ENCODE results near the gene NEK1.

NEK1 gene

GRCh38 chr4:169619518-169619957 lies 7.2 kb upstream of the NEK1 start:
- Histone ChIP-seq H4K20me1 (peaks cover 32% of the 10 kb centered on the region), H3K4me1 (peaks cover 28% of the 10 kb centered on the region), H3K9ac (peak overlapping the region; percentile 94), H3K4me2 (peak overlapping the region; percentile 97), H3K36me3 (peaks cover 5% of the 10 kb centered on the region; the same call in 1 of the 2 replicates), H3K9me3 (no peaks in the 10 kb centered on the region), H3K4me3 (peak overlapping the region; percentile 89), H3K27me3 (no peaks in the 10 kb centered on the region), H3K27ac (peak overlapping the region; percentile 88)
- TF ChIP-seq Cebpa-rat (IDR thresholded peaks at IDR 0.05) = no peak

GRCh38 chr4:169618986-169619385 lies 6.6 kb upstream of the NEK1 start:
- Histone ChIP-seq H3K9ac (no peak overlapping the region), H3K36me3 (peaks cover under 1% of the 10 kb centered on the region; the same call in 1 of the 2 replicates), H3K27me3 (no peaks in the 10 kb centered on the region), H3K4me1 (peaks cover 28% of the 10 kb centered on the region), H3K27ac (no peak overlapping the region), H4K20me1 (peaks cover 27% of the 10 kb centered on the region), H3K4me3 (peak overlapping the region; percentile 89), H3K9me3 (no peaks in the 10 kb centered on the region), H3K4me2 (peak overlapping the region; percentile 97)
- no peak for TF ChIP-seq Cebpa-rat (IDR thresholded peaks at IDR 0.05)

- H3K4me3 ChIP-seq = no peak overlapping the region
- no peaks in the 10 kb centered on the region for H3K27me3 ChIP-seq
- TF ChIP-seq Cebpa-rat (IDR thresholded peaks at IDR 0.05) = no peak
- H3K36me3 ChIP-seq = no peaks in the 10 kb centered on the region
- no peak overlapping the region for H3K27ac ChIP-seq
- H3K4me1 ChIP-seq = peaks cover 33% of the 10 kb centered on the region
- H3K4me2 ChIP-seq = peak overlapping the region; percentile 10; the same call in 1 of the 2 replicates
- peaks cover 20% of the 10 kb centered on the region for H4K20me1 ChIP-seq
- H3K9ac ChIP-seq = no peak overlapping the region
- no peaks in the 10 kb centered on the region for H3K9me3 ChIP-seq
Observed at GRCh38 chr4:169618286-169618685, 5.9 kb upstream of the NEK1 start.

GRCh38 chr4:169617306-169617705 lies 4.9 kb upstream of the NEK1 start:
- Histone ChIP-seq H3K27ac (no peak overlapping the region), H3K9me3 (no peaks in the 10 kb centered on the region), H3K4me2 (no peak overlapping the region), H3K4me3 (no peak overlapping the region), H3K36me3 (no peaks in the 10 kb centered on the region), H4K20me1 (peaks cover 10% of the 10 kb centered on the region), H3K9ac (no peak overlapping the region), H3K27me3 (no peaks in the 10 kb centered on the region), H3K4me1 (peaks cover 30% of the 10 kb centered on the region)
- TF ChIP-seq Cebpa-rat (IDR thresholded peaks at IDR 0.05) = no peak

- H3K4me2 ChIP-seq = no peak overlapping the region
- no peaks in the 10 kb centered on the region for H3K27me3 ChIP-seq
- H3K4me3 ChIP-seq = no peak overlapping the region
- no peak for TF ChIP-seq Cebpa-rat (IDR thresholded peaks at IDR 0.05)
- no peak overlapping the region for H3K27ac ChIP-seq
- no peak overlapping the region for H3K9ac ChIP-seq
- H4K20me1 ChIP-seq = peaks cover 5% of the 10 kb centered on the region
- peaks cover 26% of the 10 kb centered on the region for H3K4me1 ChIP-seq
- H3K9me3 ChIP-seq = no peaks in the 10 kb centered on the region
- H3K36me3 ChIP-seq = no peaks in the 10 kb centered on the region
Observed at GRCh38 chr4:169616846-169617245, 4.5 kb upstream of the NEK1 start.

- Histone ChIP-seq H3K9me3 (no peaks in the 10 kb centered on the region), H3K4me2 (no peak overlapping the region)
Observed at GRCh38 chr4:169615467-169616106, 3.2 kb upstream of the NEK1 start.

GRCh38 chr4:169612871-169613859 lies 782 bp upstream of the NEK1 start:
- Histone ChIP-seq H3K4me3 (peak overlapping the region; percentile 89), H3K4me2 (peak overlapping the region; percentile 86), H3K9me3 (no peaks in the 10 kb centered on the region), H3K27ac (no peak overlapping the region), H3K27me3 (no peaks in the 10 kb centered on the region), H3K36me3 (no peaks in the 10 kb centered on the region), H3K4me1 (peaks cover 30% of the 10 kb centered on the region), H4K20me1 (no peaks in the 10 kb centered on the region), H3K9ac (0 out of 2 replicates have a peak overlapping the region, but pooled peaks have one; percentile 19)
- no peak for TF ChIP-seq Cebpa-rat (IDR thresholded peaks at IDR 0.05)

More at GRCh38 chr4:169615467-169616106, 3.2 kb upstream of the NEK1 start:
- no peak for TF ChIP-seq Cebpa-rat (IDR thresholded peaks at IDR 0.05)
- peaks cover 28% of the 10 kb centered on the region for H3K4me1 ChIP-seq
- no peak overlapping the region for H3K4me3 ChIP-seq
- H4K20me1 ChIP-seq = no peaks in the 10 kb centered on the region
- no peak overlapping the region for H3K27ac ChIP-seq
- no peak overlapping the region for H3K9ac ChIP-seq
- H3K36me3 ChIP-seq = no peaks in the 10 kb centered on the region
- no peaks in the 10 kb centered on the region for H3K27me3 ChIP-seq

- H3K4me1 ChIP-seq = peaks cover 28% of the 10 kb centered on the region
- no peaks in the 10 kb centered on the region for H3K27me3 ChIP-seq
- peak overlapping the region; percentile 89 for H3K4me3 ChIP-seq
- H3K27ac ChIP-seq = no peak overlapping the region
- TF ChIP-seq Cebpa-rat (IDR thresholded peaks at IDR 0.05) = no peak
- peak overlapping the region; percentile 89; the same call in 1 of the 2 replicates for H3K9ac ChIP-seq
- no peaks in the 10 kb centered on the region for H4K20me1 ChIP-seq
- H3K9me3 ChIP-seq = no peaks in the 10 kb centered on the region
- peak overlapping the region; percentile 90 for H3K4me2 ChIP-seq
- no peaks in the 10 kb centered on the region for H3K36me3 ChIP-seq
Observed at GRCh38 chr4:169611157-169611556, 1.2 kb downstream of the NEK1 start.

- TF ChIP-seq Cebpa-rat (IDR thresholded peaks at IDR 0.05) = no peak
- H3K9ac ChIP-seq = no peak overlapping the region
- H3K4me3 ChIP-seq = no peak overlapping the region
- no peak overlapping the region for H3K27ac ChIP-seq
- no peaks in the 10 kb centered on the region for H4K20me1 ChIP-seq
- no peaks in the 10 kb centered on the region for H3K27me3 ChIP-seq
- no peaks in the 10 kb centered on the region for H3K9me3 ChIP-seq
- H3K36me3 ChIP-seq = peaks cover 8% of the 10 kb centered on the region; the same call in 1 of the 2 replicates
- H3K4me1 ChIP-seq = peaks cover under 1% of the 10 kb centered on the region
- H3K4me2 ChIP-seq = no peak overlapping the region
Observed at GRCh38 chr4:169604903-169605331, 7.5 kb downstream of the NEK1 start.
